ENCODE data around the gene SSR3.

DNA sequence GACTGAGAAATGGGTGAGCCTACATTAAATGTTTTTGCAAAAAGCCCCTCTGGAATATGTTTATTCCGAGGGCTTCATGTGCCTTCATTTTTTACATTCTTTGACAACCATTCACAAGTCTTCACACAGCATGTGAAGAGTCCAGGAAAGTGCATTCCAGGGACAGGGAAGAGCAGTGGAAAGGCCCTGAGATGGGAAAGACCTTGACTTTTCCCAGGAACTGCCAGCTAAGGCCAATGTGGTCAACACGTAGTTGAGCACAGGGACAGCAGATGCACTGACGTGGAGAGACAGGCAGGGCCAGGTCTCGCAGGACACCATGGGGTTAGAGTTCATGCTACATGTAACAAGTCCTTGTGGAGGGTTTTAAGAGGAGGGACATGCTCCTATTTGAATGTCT lies 21.7 kb downstream of the SSR3 start:
- TF ChIP-seq EZH2phosphoT487 (IDR thresholded peaks at IDR 0.05; ENCODE audit: borderline replicate concordance), result no peak
- TF ChIP-seq, protein P1, sequence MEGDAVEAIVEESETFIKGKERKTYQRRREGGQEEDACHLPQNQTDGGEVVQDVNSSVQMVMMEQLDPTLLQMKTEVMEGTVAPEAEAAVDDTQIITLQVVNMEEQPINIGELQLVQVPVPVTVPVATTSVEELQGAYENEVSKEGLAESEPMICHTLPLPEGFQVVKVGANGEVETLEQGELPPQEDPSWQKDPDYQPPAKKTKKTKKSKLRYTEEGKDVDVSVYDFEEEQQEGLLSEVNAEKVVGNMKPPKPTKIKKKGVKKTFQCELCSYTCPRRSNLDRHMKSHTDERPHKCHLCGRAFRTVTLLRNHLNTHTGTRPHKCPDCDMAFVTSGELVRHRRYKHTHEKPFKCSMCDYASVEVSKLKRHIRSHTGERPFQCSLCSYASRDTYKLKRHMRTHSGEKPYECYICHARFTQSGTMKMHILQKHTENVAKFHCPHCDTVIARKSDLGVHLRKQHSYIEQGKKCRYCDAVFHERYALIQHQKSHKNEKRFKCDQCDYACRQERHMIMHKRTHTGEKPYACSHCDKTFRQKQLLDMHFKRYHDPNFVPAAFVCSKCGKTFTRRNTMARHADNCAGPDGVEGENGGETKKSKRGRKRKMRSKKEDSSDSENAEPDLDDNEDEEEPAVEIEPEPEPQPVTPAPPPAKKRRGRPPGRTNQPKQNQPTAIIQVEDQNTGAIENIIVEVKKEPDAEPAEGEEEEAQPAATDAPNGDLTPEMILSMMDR (conservative IDR thresholded peaks at IDR 0.05; ENCODE audit: low read length), result no peak
